ENCODE measurements around the gene CHCHD5.
"Not testable (repeated sequence)": the region's sequence is repeated elsewhere in the genome, so short reads cannot be mapped to it uniquely, and the experiment has no call there.

CHCHD5 gene

GRCh38 chr2:112585873-112586464 lies 1.6 kb downstream of the CHCHD5 start:
- DNase-seq (ENCODE audit: low read depth in 2 of 2): no peak

- DNase-seq (ENCODE audit: low read depth in 2 of 2): no peak
Measured at GRCh38 chr2:112588611-112589045, 4.2 kb downstream of the CHCHD5 start.

GRCh38 chr2:112591413-112591812 lies 7.0 kb downstream of the CHCHD5 start:
- DNase-seq (ENCODE audit: low read depth in 2 of 2): no peak

GRCh38 chr2:112593736-112594135 lies 9.3 kb downstream of the CHCHD5 start:
- DNase-seq (ENCODE audit: low read depth in 2 of 2): no peak

GRCh38 chr2:112597537-112598322 lies 13.3 kb downstream of the CHCHD5 start:
- no peak for DNase-seq (ENCODE audit: low read depth in 2 of 2)

- DNase-seq (ENCODE audit: low read depth in 2 of 2): no peak
Measured at GRCh38 chr2:112600634-112601033, 16.2 kb downstream of the CHCHD5 start.

- no peak for DNase-seq (ENCODE audit: low read depth in 2 of 2)
Measured at GRCh38 chr2:112601754-112602153, 17.3 kb downstream of the CHCHD5 start.

GRCh38 chr2:112602917-112603316 lies 18.5 kb downstream of the CHCHD5 start:
- no peak for DNase-seq (ENCODE audit: low read depth in 2 of 2)

- no peak for DNase-seq (ENCODE audit: low read depth in 2 of 2)
Measured at GRCh38 chr2:112603731-112604130, 19.3 kb downstream of the CHCHD5 start.

GRCh38 chr2:112604952-112605351 lies 20.5 kb downstream of the CHCHD5 start:
- DNase-seq (ENCODE audit: low read depth in 2 of 2): no peak

- no peak for DNase-seq (ENCODE audit: low read depth in 2 of 2)
Measured at GRCh38 chr2:112605926-112606325, 21.5 kb downstream of the CHCHD5 start.

- no peak for DNase-seq (ENCODE audit: low read depth in 2 of 2)
Measured at GRCh38 chr2:112606547-112606946, 22.1 kb downstream of the CHCHD5 start.

GRCh38 chr2:112607680-112608438 lies 23.4 kb downstream of the CHCHD5 start:
- DNase-seq (ENCODE audit: low read depth in 2 of 2): no peak

GRCh38 chr2:112609320-112609719 lies 24.9 kb downstream of the CHCHD5 start:
- not testable (repeated sequence) for DNase-seq (ENCODE audit: low read depth in 2 of 2)

GRCh38 chr2:112612283-112612682 lies 27.9 kb downstream of the CHCHD5 start:
- not testable (repeated sequence) for DNase-seq (ENCODE audit: low read depth in 2 of 2)

- no peak for DNase-seq (ENCODE audit: low read depth in 2 of 2)
Measured at GRCh38 chr2:112614201-112614840, 29.9 kb downstream of the CHCHD5 start.

- no peak for DNase-seq (ENCODE audit: low read depth in 2 of 2)
Measured at GRCh38 chr2:112615051-112615450, 30.6 kb downstream of the CHCHD5 start.

- not testable (repeated sequence) for DNase-seq (ENCODE audit: low read depth in 2 of 2)
Measured at GRCh38 chr2:112615798-112616197, 31.4 kb downstream of the CHCHD5 start.

GRCh38 chr2:112618383-112618782 lies 34.0 kb downstream of the CHCHD5 start:
- no peak for DNase-seq (ENCODE audit: low read depth in 2 of 2)

- no peak for DNase-seq (ENCODE audit: low read depth in 2 of 2)
Measured at GRCh38 chr2:112621790-112622527, 37.5 kb downstream of the CHCHD5 start.

- DNase-seq (ENCODE audit: low read depth in 2 of 2): no peak
Measured at GRCh38 chr2:112622528-112622849, 38.1 kb downstream of the CHCHD5 start.

All from stimulated activated CD8-positive, alpha-beta memory T cell treated with anti-CD3 and anti-CD28 coated beads, Interleukin-7, amount 100 ng/mL, for 1 hour (primary cell).